Endothelial cell of umbilical vein (primary cell): ENCODE results near the gene PRPF40B.

Experiments
- EZH2 ChIP-seq: IDR thresholded peaks from 2 replicates; pipeline ENCODE4 v1.6.1; 2012; ENCODE audit warnings: borderline replicate concordance, low read depth, mild to moderate bottlenecking, moderate library complexity, low read length, inconsistent platforms; ENCODE audit not compliant: severe bottlenecking
- FOS ChIP-seq: IDR thresholded peaks from 2 replicates; pipeline ENCODE4 v1.6.1; 2011; ENCODE audit warnings: mild to moderate bottlenecking, low read length, moderate library complexity, borderline replicate concordance; ENCODE audit not compliant: insufficient read depth
- GATA2 ChIP-seq: IDR thresholded peaks from 2 replicates; pipeline ENCODE4 v1.7.0; 2011; ENCODE audit warnings: low read depth, mild to moderate bottlenecking, moderate library complexity, mixed read lengths, low read length; ENCODE audit not compliant: insufficient read length, insufficient read depth
- JUN ChIP-seq: IDR thresholded peaks from 2 replicates; pipeline ENCODE4 v1.6.1; 2011; ENCODE audit warnings: borderline replicate concordance, low read depth; ENCODE audit not compliant: insufficient read length, insufficient read depth
- MAX ChIP-seq: IDR thresholded peaks from 2 replicates; pipeline ENCODE4 v1.6.1; 2011; ENCODE audit not compliant: insufficient read depth, insufficient read length
- MYC ChIP-seq: IDR thresholded peaks from one replicate; pipeline ENCODE4 v1.6.1; 2011; ENCODE audit warnings: mild to moderate bottlenecking, low read depth, low read length
- POLR2A ChIP-seq: IDR thresholded peaks from 2 replicates; pipeline ENCODE4 v1.6.1; 2012; ENCODE audit warnings: low read depth, mild to moderate bottlenecking, control low read depth, low read length
- POLR2AphosphoS5 ChIP-seq: IDR thresholded peaks from 2 replicates; pipeline ENCODE4 v1.6.1; 2012; ENCODE audit warnings: low read depth, mild to moderate bottlenecking, control low read depth, low read length, moderate library complexity; ENCODE audit not compliant: insufficient read depth
- TF ChIP-seq, protein P1 (sequence below), 2 donors: IDR thresholded peaks; 1 replicate in 1 of 2; 2 replicates in 1 of 2; pipeline ENCODE4 v1.5.1; 2011; ENCODE audit warnings: low read length in 2 of 2, mild to moderate bottlenecking in 2 of 2, moderate library complexity in 2 of 2, control low read depth in 1 of 2, inconsistent platforms in 1 of 2, low read depth in 1 of 2; ENCODE audit not compliant: insufficient read depth in 1 of 2; ENCODE audit errors: extremely low read depth in 1 of 2

- TF ChIP-seq, protein P1, sequence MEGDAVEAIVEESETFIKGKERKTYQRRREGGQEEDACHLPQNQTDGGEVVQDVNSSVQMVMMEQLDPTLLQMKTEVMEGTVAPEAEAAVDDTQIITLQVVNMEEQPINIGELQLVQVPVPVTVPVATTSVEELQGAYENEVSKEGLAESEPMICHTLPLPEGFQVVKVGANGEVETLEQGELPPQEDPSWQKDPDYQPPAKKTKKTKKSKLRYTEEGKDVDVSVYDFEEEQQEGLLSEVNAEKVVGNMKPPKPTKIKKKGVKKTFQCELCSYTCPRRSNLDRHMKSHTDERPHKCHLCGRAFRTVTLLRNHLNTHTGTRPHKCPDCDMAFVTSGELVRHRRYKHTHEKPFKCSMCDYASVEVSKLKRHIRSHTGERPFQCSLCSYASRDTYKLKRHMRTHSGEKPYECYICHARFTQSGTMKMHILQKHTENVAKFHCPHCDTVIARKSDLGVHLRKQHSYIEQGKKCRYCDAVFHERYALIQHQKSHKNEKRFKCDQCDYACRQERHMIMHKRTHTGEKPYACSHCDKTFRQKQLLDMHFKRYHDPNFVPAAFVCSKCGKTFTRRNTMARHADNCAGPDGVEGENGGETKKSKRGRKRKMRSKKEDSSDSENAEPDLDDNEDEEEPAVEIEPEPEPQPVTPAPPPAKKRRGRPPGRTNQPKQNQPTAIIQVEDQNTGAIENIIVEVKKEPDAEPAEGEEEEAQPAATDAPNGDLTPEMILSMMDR (IDR thresholded peaks at IDR 0.05; ENCODE audit: extremely low read depth in 1 of 2, insufficient read depth in 1 of 2, low read depth in 1 of 2, low read length in 2 of 2): no peak
- TF ChIP-seq POLR2A: no peak
- TF ChIP-seq POLR2AphosphoS5: no peak
- TF ChIP-seq EZH2: no peak
- no peak for TF ChIP-seq MYC
- TF ChIP-seq FOS: no peak
- no peak for TF ChIP-seq MAX
- TF ChIP-seq JUN: no peak
- TF ChIP-seq GATA2: no peak
Observed at GRCh38 chr12:49621651-49622500, 1.5 kb upstream of the PRPF40B start.
